ENCODE measurements around the gene SLC10A4. TPM values are rescaled to one million over a fixed set of nuclear protein-coding genes. Genes with fewer than 3 reads are reported as not detected.
"Not testable (repeated sequence)": the region's sequence is repeated elsewhere in the genome, so short reads cannot be mapped to it uniquely, and the experiment has no call there.

The SLC10A4 gene
- total RNA-seq, 3 donors from 2014 or later, result 0.29 TPM; not detected in 2

DNA sequence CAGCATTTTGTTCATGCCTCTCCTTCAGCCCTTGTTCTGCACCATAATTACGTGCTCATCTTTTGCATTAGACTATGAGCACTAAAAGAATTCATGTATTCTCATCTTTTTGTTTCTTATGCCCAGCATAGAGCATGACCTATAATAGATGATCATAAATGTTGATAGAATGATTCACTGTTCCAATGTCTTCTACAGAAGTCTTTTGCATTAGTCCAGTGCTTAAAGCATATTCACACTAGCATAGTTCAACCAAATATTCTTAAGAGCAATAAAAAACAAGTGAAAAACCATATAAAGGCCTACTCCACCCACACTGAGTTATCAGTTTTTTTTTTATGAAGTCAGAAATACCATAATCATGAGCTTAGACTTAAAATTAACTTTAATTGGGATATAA is 36.5 kb upstream of the SLC10A4 start:
- no peaks in the 10 kb centered on the region for H3K4me1 ChIP-seq
- intact Hi-C loops (cut with DNase I; ENCODE audit: low total_unique reads), result no loop called here
- DNase-seq (ENCODE audit: low spot score in 2 of 2), result no peak
- H3K36me3 ChIP-seq, result no peaks in the 10 kb centered on the region
- TF ChIP-seq POLR2A (IDR thresholded peaks at IDR 0.05) (no peak), POLR2AphosphoS5 (IDR thresholded peaks at IDR 0.05) (no peak)
- TF ChIP-seq, protein P1, sequence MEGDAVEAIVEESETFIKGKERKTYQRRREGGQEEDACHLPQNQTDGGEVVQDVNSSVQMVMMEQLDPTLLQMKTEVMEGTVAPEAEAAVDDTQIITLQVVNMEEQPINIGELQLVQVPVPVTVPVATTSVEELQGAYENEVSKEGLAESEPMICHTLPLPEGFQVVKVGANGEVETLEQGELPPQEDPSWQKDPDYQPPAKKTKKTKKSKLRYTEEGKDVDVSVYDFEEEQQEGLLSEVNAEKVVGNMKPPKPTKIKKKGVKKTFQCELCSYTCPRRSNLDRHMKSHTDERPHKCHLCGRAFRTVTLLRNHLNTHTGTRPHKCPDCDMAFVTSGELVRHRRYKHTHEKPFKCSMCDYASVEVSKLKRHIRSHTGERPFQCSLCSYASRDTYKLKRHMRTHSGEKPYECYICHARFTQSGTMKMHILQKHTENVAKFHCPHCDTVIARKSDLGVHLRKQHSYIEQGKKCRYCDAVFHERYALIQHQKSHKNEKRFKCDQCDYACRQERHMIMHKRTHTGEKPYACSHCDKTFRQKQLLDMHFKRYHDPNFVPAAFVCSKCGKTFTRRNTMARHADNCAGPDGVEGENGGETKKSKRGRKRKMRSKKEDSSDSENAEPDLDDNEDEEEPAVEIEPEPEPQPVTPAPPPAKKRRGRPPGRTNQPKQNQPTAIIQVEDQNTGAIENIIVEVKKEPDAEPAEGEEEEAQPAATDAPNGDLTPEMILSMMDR (IDR thresholded peaks at IDR 0.05), result no peak
- no peaks in the 10 kb centered on the region for H3K9me3 ChIP-seq
- H3K27me3 ChIP-seq, result no peaks in the 10 kb centered on the region
- H3K27ac ChIP-seq, result no peak overlapping the region
- no peak overlapping the region for H3K4me3 ChIP-seq

DNA sequence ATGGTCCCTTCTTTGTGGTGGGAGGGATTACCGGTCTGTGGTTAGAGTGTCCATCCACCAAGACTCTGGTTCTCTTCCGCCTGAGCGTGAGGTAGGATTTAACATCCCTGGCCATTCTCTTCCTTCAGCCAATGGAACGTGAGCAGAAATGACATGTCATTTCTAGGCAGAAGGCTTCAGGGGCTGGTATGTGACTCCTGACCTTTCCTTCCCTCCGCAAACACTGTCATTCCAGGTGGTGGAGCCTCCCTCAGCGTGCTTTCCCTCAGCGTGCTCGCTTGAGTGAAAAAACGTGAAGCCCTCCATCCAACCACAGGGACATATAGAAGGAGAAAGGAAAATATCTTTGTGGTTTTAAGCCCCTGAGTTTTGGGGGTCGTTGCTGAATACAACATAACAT is 34.0 kb upstream of the SLC10A4 start:
- no peaks in the 10 kb centered on the region for H3K9me3 ChIP-seq
- H3K4me3 ChIP-seq, result no peak overlapping the region
- H3K27ac ChIP-seq, result no peak overlapping the region
- no peaks in the 10 kb centered on the region for H3K27me3 ChIP-seq
- TF ChIP-seq POLR2A (IDR thresholded peaks at IDR 0.05), result no peak
- no peak for TF ChIP-seq POLR2AphosphoS5 (IDR thresholded peaks at IDR 0.05)
- TF ChIP-seq, protein P1 (IDR thresholded peaks at IDR 0.05), result no peak
- intact Hi-C loops (cut with DNase I; ENCODE audit: low total_unique reads), result no loop called here
- no peaks in the 10 kb centered on the region for H3K36me3 ChIP-seq
- H3K4me1 ChIP-seq, result no peaks in the 10 kb centered on the region
- DNase-seq (ENCODE audit: low spot score in 2 of 2), result no peak

DNA sequence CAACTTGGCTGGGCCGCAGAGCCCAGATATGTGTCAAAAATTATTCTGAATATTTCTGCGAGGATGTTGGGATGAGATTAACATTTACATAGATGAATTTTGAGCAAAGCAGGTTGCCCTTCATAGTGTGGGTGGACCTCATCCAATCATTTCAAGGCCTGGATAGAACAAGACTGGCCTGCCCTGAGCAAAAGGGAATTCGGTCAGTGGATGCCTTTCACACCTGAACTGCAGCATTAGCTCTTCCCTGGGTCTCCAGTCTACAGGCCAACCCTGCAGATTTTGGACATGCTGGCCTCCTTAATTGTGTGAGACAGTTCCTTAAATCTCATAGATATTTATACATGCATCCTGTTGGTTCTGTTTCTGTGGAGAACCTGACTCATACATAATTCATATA is 32.4 kb upstream of the SLC10A4 start:
- intact Hi-C loops (cut with DNase I; ENCODE audit: low total_unique reads), result no loop called here
- H3K27me3 ChIP-seq, result no peaks in the 10 kb centered on the region
- no peak overlapping the region for H3K4me3 ChIP-seq
- no peaks in the 10 kb centered on the region for H3K36me3 ChIP-seq
- H3K9me3 ChIP-seq, result no peaks in the 10 kb centered on the region
- no peak overlapping the region for H3K27ac ChIP-seq
- TF ChIP-seq POLR2AphosphoS5 (IDR thresholded peaks at IDR 0.05) (no peak), POLR2A (IDR thresholded peaks at IDR 0.05) (no peak)
- H3K4me1 ChIP-seq, result no peaks in the 10 kb centered on the region
- DNase-seq (ENCODE audit: low spot score in 2 of 2), result no peak

DNA sequence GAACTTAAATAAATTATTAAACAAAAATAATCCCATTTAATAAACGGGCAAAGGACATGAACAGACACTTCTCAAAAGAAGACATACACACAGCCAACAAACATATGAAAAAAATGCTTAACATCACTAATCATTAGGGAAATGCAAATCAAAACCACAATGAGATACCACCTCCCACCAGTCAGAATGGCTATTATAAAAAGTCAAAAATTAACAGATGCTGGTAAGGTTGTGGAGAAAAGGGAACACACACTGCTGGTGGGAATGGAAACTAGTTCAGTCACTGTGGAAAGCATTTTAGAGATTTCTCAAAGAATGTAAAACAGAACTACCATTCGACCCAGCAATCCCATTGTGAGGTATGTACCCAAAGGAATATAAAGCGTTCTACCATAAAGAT is 31.5 kb upstream of the SLC10A4 start:
- intact Hi-C loops (cut with DNase I; ENCODE audit: low total_unique reads); DNase-seq (ENCODE audit: low spot score in 2 of 2); H3K4me1 ChIP-seq; H3K27me3 ChIP-seq; H3K27ac ChIP-seq; H3K36me3 ChIP-seq; H3K9me3 ChIP-seq; H3K4me3 ChIP-seq: not testable (repeated sequence)

DNA sequence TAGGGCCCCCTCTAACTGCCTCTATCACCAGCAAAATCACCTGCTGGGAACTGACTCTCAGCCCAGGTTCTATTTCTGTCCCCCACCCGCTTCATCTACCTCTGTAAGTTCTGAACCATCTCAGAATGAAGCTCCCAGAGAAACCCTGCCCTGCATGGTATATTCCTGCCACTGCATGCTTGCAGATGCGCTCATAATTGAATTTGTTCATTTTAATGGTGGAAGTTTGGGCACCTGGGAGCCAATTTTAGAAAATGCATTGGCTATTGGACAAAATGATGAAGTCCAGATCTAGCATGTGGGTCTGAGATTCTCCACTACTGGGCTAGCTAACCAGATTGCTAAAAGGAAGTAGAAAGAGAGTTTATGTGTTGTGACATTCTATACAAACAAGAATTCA is 28.6 kb upstream of the SLC10A4 start:
- TF ChIP-seq POLR2A (IDR thresholded peaks at IDR 0.05) (no peak), POLR2AphosphoS5 (IDR thresholded peaks at IDR 0.05) (no peak)
- TF ChIP-seq, protein P1 (IDR thresholded peaks at IDR 0.05), result no peak
- no peak overlapping the region for H3K4me3 ChIP-seq
- no peak overlapping the region for H3K27ac ChIP-seq
- DNase-seq (ENCODE audit: low spot score in 2 of 2), result no peak
- H3K27me3 ChIP-seq, result no peaks in the 10 kb centered on the region
- no peaks in the 10 kb centered on the region for H3K36me3 ChIP-seq
- intact Hi-C loops (cut with DNase I; ENCODE audit: low total_unique reads), result no loop called here
- H3K9me3 ChIP-seq, result peaks cover 0 to 10% of the 10 kb centered on the region in 2 donors
- no peaks in the 10 kb centered on the region for H3K4me1 ChIP-seq

DNA sequence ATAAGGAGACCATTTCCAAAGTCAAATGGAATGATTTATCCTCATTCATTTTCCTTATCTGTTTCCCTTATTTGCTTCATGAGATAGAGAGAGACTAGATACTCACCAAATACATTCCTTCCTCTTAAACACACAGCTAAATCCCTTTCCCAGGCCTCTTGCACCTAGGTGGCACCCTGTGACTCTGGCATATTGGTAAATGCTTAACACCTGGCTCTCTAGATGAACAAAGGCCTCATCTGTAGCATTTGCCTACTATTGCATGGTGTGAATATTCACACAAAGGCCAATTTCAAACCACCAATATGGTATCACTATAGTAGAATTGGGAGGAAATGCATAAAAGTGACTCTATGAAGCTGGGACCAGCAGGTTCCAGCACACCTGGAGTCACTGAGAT is 22.1 kb upstream of the SLC10A4 start:
- H3K9me3 ChIP-seq, result peaks cover 0 to 14% of the 10 kb centered on the region in 2 donors

More for the DNA sequence above, 22.1 kb upstream of the SLC10A4 start:
- intact Hi-C loops (cut with DNase I; ENCODE audit: low total_unique reads), result no loop called here
- H3K36me3 ChIP-seq, result no peaks in the 10 kb centered on the region
- H3K4me1 ChIP-seq, result no peaks in the 10 kb centered on the region
- TF ChIP-seq, protein P1 (IDR thresholded peaks at IDR 0.05), result no peak
- no peak overlapping the region for H3K27ac ChIP-seq
- DNase-seq (ENCODE audit: low spot score in 2 of 2), result no peak
- H3K27me3 ChIP-seq, result no peaks in the 10 kb centered on the region
- no peak overlapping the region for H3K4me3 ChIP-seq

Data from breast epithelium (tissue), 4 donors.